GM12864 (cell line): Measurements from ENCODE around the gene SLC35D3.
"Not testable (repeated sequence)": the region's sequence is repeated elsewhere in the genome, so short reads cannot be mapped to it uniquely, and the experiment has no call there.

Source experiments
- DNase-seq: peaks from one replicate; pipeline ENCODE4 v3.0.0-alpha.2; 2011; ENCODE audit warnings: low read depth
- H3K4me3 ChIP-seq: 2 replicates; pipeline ENCODE4 v1.5.1; 2011; ENCODE audit warnings: mild to moderate bottlenecking, low read depth, low read length, control low read depth
- TF ChIP-seq, protein P1 (sequence below): IDR thresholded peaks from 2 replicates; pipeline ENCODE4 v1.5.1; 2011; ENCODE audit warnings: low read depth, mild to moderate bottlenecking, moderate library complexity, low read length, control low read depth, inconsistent platforms; ENCODE audit errors: missing control alignments

Gene SLC35D3

DNA sequence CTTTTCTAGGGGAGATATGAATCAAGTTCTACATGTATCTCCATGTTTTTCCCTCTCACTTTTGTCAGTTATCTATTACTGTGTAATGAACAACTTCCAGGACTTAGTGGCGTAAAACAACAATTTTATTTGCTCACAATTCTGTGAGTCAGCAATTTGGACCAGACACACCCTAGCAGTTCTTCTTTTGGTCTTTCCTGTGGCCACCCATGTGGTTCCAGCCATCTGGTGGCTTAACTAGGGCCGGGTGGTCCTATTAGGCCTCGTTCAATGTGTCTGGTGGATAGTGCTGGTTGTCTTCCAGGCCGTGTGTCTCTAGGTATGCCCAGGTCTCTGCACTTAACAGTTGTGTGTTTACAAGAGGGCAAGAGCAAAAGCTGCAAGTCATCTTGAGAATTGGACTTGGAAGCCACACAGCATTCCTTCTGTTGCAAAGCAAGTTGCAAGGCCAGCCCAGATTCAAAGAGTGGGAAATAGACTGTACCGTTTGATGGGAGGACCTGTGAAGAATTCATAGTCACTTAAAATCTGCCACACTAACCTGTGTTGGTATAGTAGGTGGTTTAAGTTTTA is 20.8 kb upstream of the SLC35D3 start:
- H3K4me3 ChIP-seq = no peak overlapping the region
- TF ChIP-seq, protein P1, sequence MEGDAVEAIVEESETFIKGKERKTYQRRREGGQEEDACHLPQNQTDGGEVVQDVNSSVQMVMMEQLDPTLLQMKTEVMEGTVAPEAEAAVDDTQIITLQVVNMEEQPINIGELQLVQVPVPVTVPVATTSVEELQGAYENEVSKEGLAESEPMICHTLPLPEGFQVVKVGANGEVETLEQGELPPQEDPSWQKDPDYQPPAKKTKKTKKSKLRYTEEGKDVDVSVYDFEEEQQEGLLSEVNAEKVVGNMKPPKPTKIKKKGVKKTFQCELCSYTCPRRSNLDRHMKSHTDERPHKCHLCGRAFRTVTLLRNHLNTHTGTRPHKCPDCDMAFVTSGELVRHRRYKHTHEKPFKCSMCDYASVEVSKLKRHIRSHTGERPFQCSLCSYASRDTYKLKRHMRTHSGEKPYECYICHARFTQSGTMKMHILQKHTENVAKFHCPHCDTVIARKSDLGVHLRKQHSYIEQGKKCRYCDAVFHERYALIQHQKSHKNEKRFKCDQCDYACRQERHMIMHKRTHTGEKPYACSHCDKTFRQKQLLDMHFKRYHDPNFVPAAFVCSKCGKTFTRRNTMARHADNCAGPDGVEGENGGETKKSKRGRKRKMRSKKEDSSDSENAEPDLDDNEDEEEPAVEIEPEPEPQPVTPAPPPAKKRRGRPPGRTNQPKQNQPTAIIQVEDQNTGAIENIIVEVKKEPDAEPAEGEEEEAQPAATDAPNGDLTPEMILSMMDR = no peak
- DNase-seq = no peak

DNA sequence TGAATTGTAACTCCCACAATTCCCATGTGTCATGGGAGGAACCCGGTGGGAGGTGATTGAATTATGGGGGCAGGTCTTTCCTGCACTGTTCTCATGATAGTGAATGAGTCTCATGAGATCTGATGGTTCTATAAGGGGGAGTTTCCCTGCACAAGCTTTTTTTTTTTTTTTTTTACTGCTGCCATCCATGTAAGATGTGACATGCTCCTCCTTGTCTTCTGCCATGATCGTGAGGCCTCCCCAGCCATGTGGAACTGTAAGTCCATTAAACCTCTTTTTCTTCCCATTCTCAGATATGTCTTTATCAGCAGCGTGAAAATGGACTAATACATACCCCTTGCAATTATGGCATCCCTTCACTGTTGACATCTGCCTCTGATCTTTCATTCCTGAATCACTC is 17.6 kb upstream of the SLC35D3 start:
- not testable (repeated sequence) for DNase-seq, H3K4me3 ChIP-seq

DNA sequence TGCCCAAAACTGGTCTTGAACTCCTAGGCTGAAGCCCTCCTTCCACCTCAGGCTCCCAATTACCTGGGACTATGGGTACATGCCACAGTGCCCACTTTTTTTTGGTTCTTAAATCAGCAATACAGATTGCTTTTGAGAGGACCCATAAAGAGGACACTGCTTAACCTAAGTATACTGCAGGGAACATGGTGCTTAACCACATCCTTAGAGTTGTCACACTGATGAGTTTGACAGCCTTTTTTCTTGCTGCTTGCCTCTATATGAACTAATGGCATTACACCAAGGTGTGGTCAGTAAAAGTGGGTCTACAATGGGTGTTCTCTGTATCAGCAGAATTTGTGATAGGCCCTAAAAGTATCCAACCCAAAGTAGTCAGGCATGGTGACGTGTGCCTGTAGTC is 7.2 kb upstream of the SLC35D3 start:
- no peak for DNase-seq
- H3K4me3 ChIP-seq = no peak overlapping the region
- TF ChIP-seq, protein P1 = no peak

- TF ChIP-seq, protein P1 = no peak
- no peak for DNase-seq
- no peak overlapping the region for H3K4me3 ChIP-seq
Observed at GRCh38 chr6:136918706-136919105, 3.4 kb upstream of the SLC35D3 start.

DNA sequence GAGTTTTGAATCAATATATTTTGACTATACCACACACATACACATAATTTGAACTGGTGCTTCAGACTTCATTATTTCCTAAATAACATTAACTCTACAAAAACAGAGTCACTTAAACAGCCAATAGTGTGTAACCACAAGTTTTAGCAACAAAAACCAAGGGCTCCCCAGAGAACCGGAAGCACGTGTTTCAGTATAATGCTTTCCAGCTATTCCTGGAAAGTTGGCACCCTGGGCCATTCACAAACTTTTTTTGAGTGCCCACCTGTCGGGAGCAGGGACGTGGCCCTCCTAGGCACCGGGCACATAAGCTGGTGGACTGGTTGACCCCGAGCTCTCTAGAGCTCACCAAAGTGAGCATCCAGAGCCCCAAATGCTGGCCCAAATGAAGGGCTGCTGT is 1.9 kb upstream of the SLC35D3 start:
- TF ChIP-seq, protein P1 = no peak
- H3K4me3 ChIP-seq = no peak overlapping the region
- no peak for DNase-seq

GRCh38 chr6:136920671-136921380 is 1.3 kb upstream of the SLC35D3 start:
- peak overlapping the region; percentile 58 for H3K4me3 ChIP-seq
- no peak for DNase-seq

DNA sequence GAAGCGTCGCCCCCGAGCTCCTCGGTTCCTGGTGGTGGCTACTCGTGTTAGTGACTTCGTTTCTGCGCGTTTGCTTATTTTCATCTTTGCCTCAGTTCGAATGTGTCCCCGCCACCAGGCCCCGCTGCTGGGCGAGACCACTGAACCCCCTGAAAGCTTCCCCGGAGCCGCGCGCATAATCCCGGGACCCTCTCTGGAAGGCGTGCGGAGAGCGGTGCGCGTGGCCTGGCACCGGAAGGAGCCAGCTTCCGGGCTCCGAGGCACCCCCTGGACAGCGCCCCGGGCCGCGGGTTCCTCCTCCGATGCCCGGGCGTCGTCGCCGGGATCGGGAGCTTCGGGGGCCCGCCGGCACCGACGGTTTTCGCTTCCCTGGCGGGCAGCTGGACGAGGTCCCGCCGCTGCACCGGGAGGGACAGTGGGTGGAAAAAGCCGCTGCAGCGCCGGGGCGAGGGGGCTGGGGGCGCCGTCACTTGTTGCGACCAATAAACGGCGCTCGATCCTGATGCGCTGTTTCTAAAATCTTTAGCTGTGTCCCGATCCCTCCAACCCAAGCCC is 643 bp upstream of the SLC35D3 start:
- TF ChIP-seq, protein P1 = no peak
- no peak for DNase-seq
- peak overlapping the region; percentile 58 for H3K4me3 ChIP-seq

More at GRCh38 chr6:136920671-136921380, 1.3 kb upstream of the SLC35D3 start:
- TF ChIP-seq, protein P1 = no peak
